GM12878 (cell line): Measurements from ENCODE around the gene OXER1. TPM values are rescaled to one million over a fixed set of nuclear protein-coding genes. Genes with fewer than 3 reads are reported as not detected.

Experiments used
- CHD1 ChIP-seq: IDR thresholded peaks from 2 replicates; pipeline ENCODE4 v1.6.1; 2012; ENCODE audit warnings: low read depth, low read length, improper control_type of control experiment
- CTCF ChIP-seq, 3 experiments: IDR thresholded peaks in 2 of 3; conservative IDR thresholded peaks in 1 of 3; 2 replicates each; pipeline ENCODE4 v1.5.1; 2011; ENCODE audit warnings: low read depth in 3 of 3, low read length in 3 of 3, mild to moderate bottlenecking in 3 of 3, control low read depth in 2 of 3, moderate library complexity in 2 of 3, inconsistent platforms in 1 of 3, mixed read lengths in 1 of 3; ENCODE audit not compliant: control insufficient read depth in 2 of 3, insufficient read depth in 1 of 3; ENCODE audit errors: extremely low read depth in 1 of 3
- MLLT1 ChIP-seq: fragments of 450-650 bp; IDR thresholded peaks from 2 replicates; pipeline ENCODE4 v1.6.1; 2016; ENCODE audit warnings: mild to moderate bottlenecking
- NFYB ChIP-seq: IDR thresholded peaks from 2 replicates; pipeline ENCODE4 v1.6.1; 2011; ENCODE audit warnings: low read depth, mild to moderate bottlenecking, low read length, improper control_type of control experiment, moderate library complexity; ENCODE audit not compliant: insufficient read depth
- REST ChIP-seq: IDR thresholded peaks from 2 replicates; pipeline ENCODE4 v1.6.1; 2012; ENCODE audit warnings: mild to moderate bottlenecking, low read depth, low read length
- SMC3 ChIP-seq: IDR thresholded peaks from 2 replicates; pipeline ENCODE4 v1.6.1; 2011; ENCODE audit warnings: low read length, improper control_type of control experiment, borderline replicate concordance
- SREBF1 ChIP-seq: IDR thresholded peaks from 2 replicates; pipeline ENCODE4 v1.6.1; 2012; ENCODE audit warnings: mild to moderate bottlenecking, low read length
- ZBED1 ChIP-seq: IDR thresholded peaks from 2 replicates; pipeline ENCODE4 v1.6.1; 2016; ENCODE audit warnings: borderline replicate concordance
- polyA plus RNA-seq, 11 experiments: library from polyadenylated mRNA; depleted of rRNA in 4 of 11; unstranded in 6 of 11; stranded (reverse) in 5 of 11; fragments of >200 nt; fragmentation: Nextera tagmentation in 4 of 11; fragmentation: Illumina TruSeq in 1 of 11; extraction: Ambion mirVana in 4 of 11; extraction: Trizol in 1 of 11; gene quantifications; 1 replicate in 1 of 11; 2 replicates in 10 of 11; pipeline versions ENCODE4 v1.2.1 to v1.2.3, GENCODE V29; 2011 to 2016; ENCODE audit warnings: inconsistent platforms in 2 of 11, missing spikeins in 2 of 11, low read depth in 1 of 11
- total RNA-seq, 4 experiments: library from RNA; depleted of rRNA in 3 of 4; stranded (reverse); fragments of >200 nt in 3 of 4; fragmentation: Illumina TruSeq in 1 of 4; extraction: Trizol in 1 of 4; gene quantifications; 2 replicates each; pipeline versions ENCODE4 v1.2.1 to v1.2.3, GENCODE V29; 2013 to 2021

Gene OXER1
- total and polyA plus RNA-seq, 10 of the 15 experiments (the other 5 are each of a cell fraction or from before 2014, with no cell fraction given) = 0.11 to 8.6 (median 3.3) TPM

DNA sequence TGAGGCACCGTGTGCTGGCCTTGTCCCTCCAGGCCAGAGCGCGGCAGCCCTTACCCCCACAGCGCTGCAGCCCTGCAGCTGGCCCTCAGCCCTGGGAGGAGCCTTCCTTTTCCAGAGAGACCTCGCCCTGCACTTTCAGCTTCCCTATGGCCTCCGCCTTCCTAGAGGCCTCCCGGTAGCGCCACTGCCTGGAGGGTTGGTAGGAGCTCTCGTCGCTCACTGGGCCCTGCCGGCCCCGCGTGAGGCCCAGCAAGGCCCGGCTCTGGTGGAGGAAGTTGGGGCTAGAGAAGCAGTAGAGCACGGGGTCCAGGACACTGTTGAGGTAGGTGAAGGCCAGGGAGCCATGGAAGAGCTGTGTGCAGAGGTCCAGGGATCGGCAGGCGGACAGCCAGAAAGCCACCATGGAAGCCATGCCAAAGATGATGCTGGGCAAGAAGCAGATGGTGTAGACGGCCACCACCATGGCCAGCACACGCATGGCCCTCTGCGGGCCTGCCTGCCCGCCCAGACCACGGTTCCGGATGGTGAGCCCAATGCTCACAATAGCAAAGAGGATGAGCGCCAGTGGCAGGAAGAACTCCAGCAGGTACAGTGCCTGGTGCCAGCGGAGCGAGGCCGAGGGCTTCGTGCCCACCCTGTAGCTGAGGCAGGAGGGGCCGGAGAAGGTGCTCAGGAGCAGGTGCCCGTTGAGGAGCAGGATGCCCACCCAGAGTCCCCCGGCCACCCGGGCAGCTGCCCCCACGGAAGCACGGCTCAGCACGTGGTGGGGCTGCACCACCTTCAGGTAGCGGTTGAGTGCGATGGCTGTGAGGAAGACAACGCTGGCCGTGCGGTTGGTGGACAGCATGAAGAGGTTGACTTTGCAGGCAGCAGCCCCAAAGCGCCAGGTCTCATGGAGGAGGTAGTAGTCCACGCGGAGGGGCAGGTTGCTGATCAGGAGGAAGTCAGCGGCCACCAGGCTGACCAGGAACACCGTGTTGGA is 821 bp downstream of the OXER1 start (continued):
- TF ChIP-seq CTCF (IDR thresholded peaks at IDR 0.05 in 2 of 3, conservative IDR thresholded peaks at IDR 0.05 in 1 of 3; ENCODE audit: control insufficient read depth in 2 of 3, extremely low read depth in 1 of 3, insufficient read depth in 1 of 3, low read depth in 3 of 3, low read length in 3 of 3) = no peak
- no peak for TF ChIP-seq SMC3
- TF ChIP-seq CHD1 = no peak
- TF ChIP-seq SREBF1 = no peak
- TF ChIP-seq REST = no peak
- TF ChIP-seq MLLT1 = no peak
- no peak for TF ChIP-seq ZBED1
- TF ChIP-seq NFYB = no peak
- TF ChIP-seq, all 136 proteins: peak for 0
